Smooth muscle cell (in vitro differentiated cells): ENCODE measurements around the gene DNAH8. TPM values are rescaled to one million over a fixed set of nuclear protein-coding genes. Genes with fewer than 3 reads are reported as not detected.

Experiments
- DNase-seq: peaks from one replicate; lab custom pipeline; 2025; ENCODE audit not compliant: unreplicated experiment; lab: John Stamatoyannopoulos, UW
- H2AFZ ChIP-seq: fragments of 200-600 bp; sonication (generic); 2 replicates; pipeline ENCODE4 v1.6.0; 2016; ENCODE audit warnings: antibody characterized with exemption, low read depth, mild to moderate bottlenecking
- H3F3A ChIP-seq: fragments of 200-600 bp; sonication (generic); 2 replicates; pipeline ENCODE4 v1.6.0; 2017; ENCODE audit warnings: antibody characterized with exemption, low read depth
- H3K27ac ChIP-seq: fragments of 200-600 bp; sonication (generic); 2 replicates; pipeline ENCODE4 v1.5.1; 2016; ENCODE audit warnings: low read depth, mild to moderate bottlenecking
- H3K27me3 ChIP-seq: fragments of 200-600 bp; sonication (generic); 2 replicates; pipeline ENCODE4 v1.6.1; 2016; ENCODE audit warnings: low read depth, mild to moderate bottlenecking
- H3K36me3 ChIP-seq: fragments of 200-600 bp; sonication (generic); 2 replicates; pipeline ENCODE4 v1.5.1; 2016; ENCODE audit warnings: low read depth
- H3K4me1 ChIP-seq: fragments of 200-600 bp; sonication (generic); 2 replicates; pipeline ENCODE4 v1.5.1; 2016; ENCODE audit warnings: low read depth
- H3K4me2 ChIP-seq: fragments of 200-600 bp; sonication (generic); 2 replicates; pipeline ENCODE4 v1.6.0; 2016; ENCODE audit warnings: mild to moderate bottlenecking
- H3K4me3 ChIP-seq: fragments of 200-600 bp; sonication (generic); 2 replicates; pipeline ENCODE4 v1.5.1; 2016; ENCODE audit warnings: mild to moderate bottlenecking
- H3K79me2 ChIP-seq: fragments of 200-600 bp; sonication (generic); 2 replicates; pipeline ENCODE4 v1.6.0; 2016; ENCODE audit warnings: low read depth, mild to moderate bottlenecking
- H3K9ac ChIP-seq: fragments of 200-600 bp; sonication (generic); 2 replicates; pipeline ENCODE4 v1.6.0; 2016; ENCODE audit warnings: low read depth
- H3K9me3 ChIP-seq: fragments of 200-600 bp; sonication (generic); replicated peaks from 2 replicates; pipeline ENCODE4 v1.5.1; 2016; ENCODE audit warnings: low read depth
- H4K20me1 ChIP-seq: fragments of 200-600 bp; sonication (generic); 2 replicates; pipeline ENCODE4 v1.6.0; 2016; ENCODE audit warnings: low read depth
- CTCF ChIP-seq: fragments of 200-600 bp; sonication (generic); IDR thresholded peaks from 2 replicates; pipeline ENCODE4 v1.5.1; 2017; ENCODE audit warnings: borderline replicate concordance, mild to moderate bottlenecking, antibody characterized with exemption; ENCODE audit not compliant: insufficient read depth, poor library complexity, severe bottlenecking
- WGBS: methylation state at CpG from one replicate; pipeline ENCODE4 v1.1.7; 2016; ENCODE audit warnings: low lambda C conversion rate; 5-methylcytosine and 5-hydroxymethylcytosine counted together
- polyA plus RNA-seq: library from polyadenylated mRNA; unstranded; fragments of >200 nt; fragmentation: Nextera tagmentation; extraction: Ambion mirVana; gene quantifications from 2 replicates; pipeline ENCODE4 v1.2.1, GENCODE V29; 2016
- total RNA-seq: library from RNA; depleted of rRNA; stranded (reverse); fragments of >200 nt; gene quantifications from 2 replicates; pipeline ENCODE4 v1.2.3, GENCODE V29; 2014

DNAH8 gene
- total and polyA plus RNA-seq, 2 experiments from 2014 or later = not detected

- Histone ChIP-seq H3F3A (no peaks in the 10 kb centered on the region), H3K36me3 (no peaks in the 10 kb centered on the region), H2AFZ (no peak overlapping the region), H3K9me3 (no peaks in the 10 kb centered on the region), H3K27ac (no peak overlapping the region), H3K4me1 (no peaks in the 10 kb centered on the region), H3K4me3 (no peak overlapping the region), H3K4me2 (no peak overlapping the region), H3K9ac (no peak overlapping the region), H3K27me3 (peaks cover 98% of the 10 kb centered on the region), H4K20me1 (no peaks in the 10 kb centered on the region), H3K79me2 (no peaks in the 10 kb centered on the region)
- DNase-seq = no peak
- 91% methylated on average over 1 of the region's 1 CpG for WGBS
- TF ChIP-seq CTCF = no peak
Measured at GRCh38 chr6:39003492-39003891, 288.4 kb downstream of the DNAH8 start.

- Histone ChIP-seq H3K36me3 (no peaks in the 10 kb centered on the region), H3K9me3 (no peaks in the 10 kb centered on the region), H2AFZ (no peak overlapping the region), H3K79me2 (no peaks in the 10 kb centered on the region), H3K27me3 (peaks cover 100% of the 10 kb centered on the region), H3K4me3 (no peak overlapping the region), H4K20me1 (no peaks in the 10 kb centered on the region), H3K9ac (no peak overlapping the region), H3F3A (no peaks in the 10 kb centered on the region), H3K4me2 (no peak overlapping the region), H3K27ac (no peak overlapping the region), H3K4me1 (no peaks in the 10 kb centered on the region)
- no peak for TF ChIP-seq CTCF
- DNase-seq = no peak
- WGBS = 89% methylated on average over 2 of the region's 2 CpGs
Measured at GRCh38 chr6:39004801-39005200, 289.7 kb downstream of the DNAH8 start.

GRCh38 chr6:39005774-39006173 lies 290.7 kb downstream of the DNAH8 start:
- 94% methylated on average over 3 of the region's 3 CpGs for WGBS
- Histone ChIP-seq H3K4me3 (no peak overlapping the region), H2AFZ (no peak overlapping the region), H3K9me3 (no peaks in the 10 kb centered on the region), H3K27me3 (peaks cover 98% of the 10 kb centered on the region), H4K20me1 (no peaks in the 10 kb centered on the region), H3K4me2 (no peak overlapping the region), H3K4me1 (no peaks in the 10 kb centered on the region), H3K36me3 (no peaks in the 10 kb centered on the region), H3K9ac (no peak overlapping the region), H3K79me2 (no peaks in the 10 kb centered on the region), H3K27ac (no peak overlapping the region), H3F3A (no peaks in the 10 kb centered on the region)
- DNase-seq = no peak
- TF ChIP-seq CTCF = no peak

- Histone ChIP-seq H2AFZ (no peak overlapping the region), H4K20me1 (no peaks in the 10 kb centered on the region), H3K79me2 (no peaks in the 10 kb centered on the region), H3K27ac (no peak overlapping the region), H3K36me3 (no peaks in the 10 kb centered on the region), H3K4me2 (no peak overlapping the region), H3K9me3 (no peaks in the 10 kb centered on the region), H3K4me1 (no peaks in the 10 kb centered on the region), H3K27me3 (peaks cover 98% of the 10 kb centered on the region), H3F3A (no peaks in the 10 kb centered on the region), H3K4me3 (no peak overlapping the region), H3K9ac (no peak overlapping the region)
- WGBS = 88% methylated on average over 3 of the region's 3 CpGs
- DNase-seq = no peak
- no peak for TF ChIP-seq CTCF
Measured at GRCh38 chr6:39007575-39007974, 292.5 kb downstream of the DNAH8 start.
